ENCODE data around the gene ERBB4.

GRCh38 chr2:212073360-212073759, 465.2 kb downstream of the ERBB4 start:
- TF ChIP-seq CTCF (IDR thresholded peaks at IDR 0.05) (no peak), ZFX (IDR thresholded peaks at IDR 0.05; ENCODE audit: borderline replicate concordance) (no peak)

All from 22Rv1 (cell line).